GM18507 (cell line): ENCODE measurements around the gene LRRC23.
"Not testable (repeated sequence)": the region's sequence is repeated elsewhere in the genome, so short reads cannot be mapped to it uniquely, and the experiment has no call there.

Source experiments
- DNase-seq: peaks from one replicate; pipeline ENCODE4 v3.0.0; 2011; ENCODE audit warnings: low read depth; ENCODE audit not compliant: insufficient read length; ENCODE audit errors: extremely low spot score
- FAIRE-seq: peaks from 2 replicates; lab custom pipeline; 2011; peaks lifted over from hg19 to GRCh38; lab: Jason Lieb, UNC

LRRC23 gene

DNA sequence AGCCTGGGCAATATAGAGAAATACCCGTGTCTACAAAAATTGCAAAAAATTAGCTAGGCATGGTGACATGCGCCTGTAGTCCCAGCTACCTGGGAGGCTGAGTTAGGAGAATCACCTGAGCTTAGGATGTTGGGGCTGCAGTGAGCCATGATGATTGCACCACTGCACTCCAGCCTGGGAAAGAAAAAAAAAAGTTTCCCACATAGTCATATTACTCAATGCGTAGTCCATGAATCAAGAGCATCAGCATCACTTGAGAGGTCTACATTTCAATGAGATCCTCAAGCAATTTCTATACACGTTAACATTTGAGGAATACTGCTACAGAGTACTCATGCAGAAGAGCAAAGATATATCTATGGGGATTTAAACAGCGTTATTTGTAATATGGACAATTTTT is 5.2 kb upstream of the LRRC23 start:
- FAIRE-seq: no peak
- DNase-seq: no peak

DNA sequence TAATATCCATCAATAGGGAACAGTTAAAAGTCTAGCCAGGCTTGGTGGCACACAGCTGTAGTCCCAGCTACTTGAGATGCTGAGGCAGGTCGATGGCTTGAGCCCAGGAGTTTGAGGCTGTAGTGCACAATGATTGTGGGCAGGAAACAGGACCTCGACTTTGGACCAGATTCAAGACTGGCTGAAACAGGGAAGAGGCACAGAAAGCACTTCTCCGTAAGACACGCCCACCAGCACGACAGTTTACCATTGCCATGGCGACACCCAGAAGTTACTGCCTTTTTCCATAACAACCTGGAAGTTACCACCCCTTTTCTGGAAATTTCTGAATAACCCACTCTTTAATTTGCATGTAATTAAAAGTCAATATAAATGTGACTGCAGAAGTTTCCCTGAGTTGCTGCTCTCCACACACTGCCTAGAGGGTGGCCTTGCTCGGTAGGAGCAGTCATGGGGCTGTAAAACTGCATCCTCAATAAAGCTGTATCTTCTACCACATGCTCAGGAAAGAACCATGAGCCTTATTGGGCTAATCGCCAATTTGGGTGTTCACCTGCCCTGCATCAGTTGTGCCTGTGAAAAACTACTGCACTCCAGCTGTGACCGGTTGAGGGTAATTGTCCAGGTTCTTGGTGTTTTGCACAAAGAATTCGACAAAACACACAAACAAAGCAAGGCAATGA is 4.6 kb upstream of the LRRC23 start:
- DNase-seq (no peak), FAIRE-seq (peak; percentile 35)

DNA sequence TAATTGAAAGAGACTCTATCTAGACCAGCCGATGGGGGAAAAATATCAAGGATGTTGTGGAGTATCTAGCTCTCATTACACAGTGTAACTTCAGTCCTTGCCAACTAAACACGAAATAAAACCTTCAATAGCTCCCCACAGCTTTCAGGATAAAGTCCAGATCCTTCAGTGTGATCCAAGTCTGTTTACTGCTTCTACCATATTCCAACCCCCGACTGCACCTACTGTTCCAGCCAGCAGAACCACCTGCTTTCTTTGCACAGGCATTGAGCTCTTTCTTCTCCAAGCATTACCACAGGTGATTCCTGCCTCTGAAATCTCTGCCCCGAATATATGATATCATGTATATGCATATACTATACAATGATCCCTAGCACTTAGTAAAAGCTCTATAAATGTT is 2.2 kb upstream of the LRRC23 start:
- FAIRE-seq (no peak), DNase-seq (no peak)

DNA sequence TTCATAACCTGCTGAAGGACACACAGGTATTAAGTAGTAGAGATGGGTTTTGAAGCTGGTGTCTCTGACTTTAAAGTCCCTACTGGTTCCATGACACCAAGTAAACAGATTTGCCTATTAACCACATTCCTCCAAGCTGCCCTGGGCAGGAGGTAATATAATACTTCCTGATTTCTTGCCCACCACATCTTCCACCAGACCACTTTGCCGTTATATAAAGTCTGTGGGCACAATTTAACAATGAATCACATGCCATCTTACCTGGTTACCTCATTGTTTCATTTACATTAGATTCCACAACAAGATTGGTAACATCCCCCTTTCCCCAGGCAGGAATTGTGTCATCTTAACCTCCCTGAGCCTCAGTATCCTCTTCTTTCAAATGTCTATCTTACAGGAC is 900 bp upstream of the LRRC23 start:
- no peak for FAIRE-seq

DNA sequence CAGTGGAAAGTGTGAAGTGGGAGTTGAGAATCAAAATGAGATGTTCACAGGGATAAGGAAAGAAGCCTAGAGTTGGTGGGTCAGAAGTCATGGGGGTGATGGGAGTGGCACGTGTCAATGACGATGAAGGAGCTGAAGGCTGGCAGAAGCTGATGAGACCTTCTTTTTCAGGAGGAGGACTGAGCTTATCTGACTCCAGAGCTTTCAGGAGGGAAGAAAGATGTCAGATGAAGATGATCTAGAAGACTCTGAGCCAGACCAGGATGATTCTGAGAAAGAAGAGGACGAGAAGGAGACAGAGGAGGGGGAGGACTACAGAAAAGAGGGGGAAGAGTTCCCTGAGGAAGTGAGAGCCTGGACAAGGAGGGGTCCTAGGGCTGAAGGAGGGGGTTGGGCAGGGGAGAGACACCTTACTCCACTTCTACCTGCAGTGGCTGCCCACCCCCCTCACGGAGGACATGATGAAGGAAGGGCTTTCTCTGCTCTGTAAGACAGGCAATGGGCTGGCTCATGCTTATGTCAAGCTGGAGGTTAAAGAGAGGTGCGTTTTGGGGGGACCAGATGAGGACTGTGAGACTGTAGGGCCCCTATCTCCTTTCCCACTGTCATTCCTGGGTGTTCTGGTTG is 905 bp downstream of the LRRC23 start:
- no peak for FAIRE-seq
- no peak for DNase-seq

More for the DNA sequence above, 900 bp upstream of the LRRC23 start:
- DNase-seq: no peak

DNA sequence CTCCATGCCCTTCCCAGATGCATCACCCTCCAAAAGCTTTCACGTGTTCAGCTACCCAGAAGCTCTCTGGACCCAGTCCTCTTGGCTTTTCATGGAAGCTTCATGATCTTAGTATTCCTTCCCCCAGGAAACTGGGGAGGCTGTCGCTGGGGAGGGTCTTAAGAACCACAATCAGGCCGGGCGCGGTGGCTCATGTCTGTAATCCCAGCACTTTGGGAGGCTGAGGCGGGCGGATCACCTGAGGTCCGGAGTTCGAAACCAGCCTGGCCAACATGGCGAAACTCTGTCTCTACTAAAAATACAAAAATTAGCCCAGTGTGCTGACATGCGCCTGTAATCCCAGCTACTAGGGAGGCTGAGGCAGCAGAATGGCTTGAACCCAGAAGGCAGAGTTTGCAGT is 3.5 kb downstream of the LRRC23 start:
- FAIRE-seq, DNase-seq: not testable (repeated sequence)

DNA sequence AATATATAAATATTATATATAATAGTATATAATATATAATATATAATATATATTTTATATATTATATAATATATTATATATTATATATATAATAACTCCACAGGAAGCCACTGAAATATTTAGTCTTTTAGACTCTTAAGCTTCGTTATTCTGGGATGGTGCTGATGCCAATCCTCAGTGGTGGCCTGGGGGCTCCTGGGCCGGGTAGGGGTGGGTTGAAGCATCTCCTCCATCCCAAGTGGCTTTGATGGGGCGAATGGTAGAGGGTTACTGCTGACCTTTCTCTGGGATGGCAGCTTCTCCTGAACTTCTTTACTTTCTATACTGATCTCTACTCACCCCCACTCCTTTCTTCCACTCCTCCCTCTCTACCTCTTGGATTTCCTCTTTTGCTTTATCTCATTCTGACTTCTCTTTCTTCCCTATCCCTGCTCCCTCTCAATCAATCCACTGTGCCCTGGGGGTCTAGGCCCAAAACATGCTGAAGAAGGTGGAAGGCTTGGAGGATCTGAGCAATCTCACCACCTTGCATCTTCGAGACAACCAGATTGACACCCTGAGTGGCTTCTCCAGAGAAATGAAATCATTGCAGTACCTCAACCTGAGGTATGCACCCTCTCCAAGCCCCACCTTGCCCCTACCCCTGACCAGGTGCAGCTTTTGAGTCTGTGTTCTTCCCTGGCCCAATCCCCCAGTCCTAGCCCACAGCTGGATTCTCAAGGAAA is 5.0 kb downstream of the LRRC23 start:
- no peak for DNase-seq
- no peak for FAIRE-seq

DNA sequence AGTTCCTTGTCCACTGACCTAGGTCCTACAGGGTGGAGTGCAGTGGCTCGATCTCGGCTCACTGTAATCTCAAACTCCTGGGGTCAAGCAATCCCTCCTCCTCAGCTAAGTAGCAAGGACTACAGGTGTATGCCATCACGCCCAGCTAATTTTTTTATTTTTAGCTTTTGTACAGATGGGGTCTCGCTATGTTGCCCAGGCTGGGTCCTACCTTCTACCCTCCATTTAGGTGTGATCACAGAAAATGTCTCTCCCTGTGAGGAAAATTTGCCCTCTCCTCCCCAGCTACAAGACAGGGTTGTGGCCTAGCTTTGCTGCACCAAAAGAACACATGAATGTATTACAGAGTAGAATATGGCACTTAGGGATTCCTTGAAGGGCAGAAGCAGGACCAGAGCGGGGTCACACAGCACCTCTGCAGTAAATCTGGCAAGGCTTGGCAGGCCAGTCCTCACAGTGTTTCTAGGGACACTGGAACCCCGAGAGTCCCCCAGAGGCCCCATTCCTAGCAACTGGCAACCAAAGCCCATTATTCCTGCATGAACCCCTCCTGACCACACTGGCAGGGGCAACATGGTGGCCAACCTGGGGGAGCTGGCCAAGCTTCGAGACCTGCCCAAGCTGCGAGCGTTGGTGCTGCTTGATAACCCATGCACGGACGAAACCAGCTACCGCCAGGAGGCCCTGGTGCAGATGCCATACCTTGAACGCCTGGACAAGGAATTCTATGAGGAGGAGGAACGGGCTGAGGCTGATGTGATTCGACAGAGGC is 7.7 kb downstream of the LRRC23 start:
- FAIRE-seq (no peak), DNase-seq (no peak)

DNA sequence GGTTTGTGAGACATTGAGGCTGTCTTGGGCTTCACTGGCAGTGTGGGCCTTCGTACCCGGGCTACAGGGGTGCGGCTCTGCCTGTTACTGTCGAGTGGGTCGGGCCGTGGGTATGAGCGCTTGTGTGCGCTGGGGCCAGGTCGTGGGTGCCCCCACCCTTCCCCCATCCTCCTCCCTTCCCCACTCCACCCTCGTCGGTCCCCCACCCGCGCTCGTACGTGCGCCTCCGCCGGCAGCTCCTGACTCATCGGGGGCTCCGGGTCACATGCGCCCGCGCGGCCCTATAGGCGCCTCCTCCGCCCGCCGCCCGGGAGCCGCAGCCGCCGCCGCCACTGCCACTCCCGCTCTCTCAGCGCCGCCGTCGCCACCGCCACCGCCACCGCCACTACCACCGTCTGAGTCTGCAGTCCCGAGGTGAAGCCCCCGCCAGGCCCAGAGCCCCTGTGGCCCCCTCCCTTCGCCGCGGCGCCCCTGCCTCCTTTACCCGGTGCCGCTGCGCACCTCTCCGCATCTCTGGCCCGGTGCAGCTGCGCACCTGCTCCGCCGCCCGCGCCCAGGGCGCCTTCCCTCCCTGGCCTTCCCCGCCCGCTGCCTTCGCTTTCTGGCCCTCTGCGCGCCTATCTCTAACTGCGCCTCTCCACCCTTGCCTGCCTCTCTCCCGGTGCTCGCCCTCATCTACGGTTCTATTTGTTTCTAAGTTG is 9.8 kb downstream of the LRRC23 start, which contains the start of gene ENO2:
Gene ENO2 (plus strand): TSS at position 335 of the 701 bp plus-strand sequence. CDS start 1,253 bp downstream, outside the sequence.
- FAIRE-seq (peak; percentile 45), DNase-seq (peak; percentile 77)

DNA sequence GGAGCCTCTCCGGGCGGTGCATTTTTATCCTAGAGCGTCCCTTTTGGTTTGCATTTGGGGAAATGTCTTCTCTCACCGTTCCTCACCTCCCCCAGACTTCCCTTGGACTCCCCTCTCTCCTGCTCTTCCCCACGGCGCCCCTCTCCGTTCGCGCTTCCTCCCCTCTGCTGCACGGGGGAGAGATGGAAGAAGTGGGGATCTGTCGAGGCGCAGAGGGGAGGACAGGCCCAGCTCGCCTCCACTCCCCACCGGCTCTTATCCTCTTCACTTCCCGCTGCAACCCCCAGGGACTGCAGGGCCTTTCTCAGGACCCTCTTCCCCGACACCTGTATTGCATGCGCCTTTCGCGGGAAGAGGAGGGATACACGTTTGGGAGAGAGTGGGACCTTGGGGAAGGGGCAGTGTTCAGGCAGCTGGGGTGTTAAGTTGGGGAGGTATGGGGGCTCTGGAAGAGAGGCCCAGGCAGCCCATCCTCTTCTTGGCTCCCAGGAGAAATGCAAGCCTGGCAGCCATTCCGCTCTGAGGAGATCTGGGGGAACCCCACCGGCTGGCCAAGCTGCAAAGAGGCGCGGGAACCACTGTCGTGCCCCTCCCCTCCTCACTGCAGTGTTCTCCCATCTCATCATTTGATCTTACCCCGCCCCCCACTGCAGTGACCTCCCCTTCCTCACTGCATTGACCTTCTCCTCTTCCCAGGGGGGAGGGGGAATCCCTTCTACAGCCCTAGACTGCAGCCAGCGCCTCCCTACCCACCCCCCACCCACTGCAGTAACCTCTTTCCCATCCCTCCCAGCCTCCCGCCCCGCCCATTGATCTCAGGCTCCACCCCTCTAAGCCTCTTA is 10.5 kb downstream of the LRRC23 start:
- FAIRE-seq (peak; percentile 75), DNase-seq (no peak)

DNA sequence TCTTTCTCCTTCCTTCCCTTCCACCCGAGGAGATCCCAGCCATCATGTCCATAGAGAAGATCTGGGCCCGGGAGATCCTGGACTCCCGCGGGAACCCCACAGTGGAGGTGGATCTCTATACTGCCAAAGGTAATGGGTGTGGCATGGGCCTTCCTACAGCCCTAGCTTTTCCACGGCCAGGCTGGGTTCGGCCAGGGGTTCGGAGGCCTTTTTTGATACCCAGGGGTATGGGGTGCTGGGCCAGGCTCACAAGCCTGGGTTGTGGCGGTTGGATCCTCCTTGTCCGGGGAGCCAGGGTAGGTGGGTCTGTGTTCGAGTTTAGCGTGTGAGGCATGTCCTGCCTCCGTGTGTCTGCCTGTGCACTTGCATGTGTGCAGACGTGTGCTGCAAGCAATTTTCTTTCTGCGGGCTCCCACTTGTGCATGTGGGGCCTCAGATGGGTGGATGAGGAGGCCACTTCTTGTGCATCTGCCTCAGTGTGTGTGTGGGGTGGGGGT is 11.2 kb downstream of the LRRC23 start:
- DNase-seq: no peak
- no peak for FAIRE-seq

DNA sequence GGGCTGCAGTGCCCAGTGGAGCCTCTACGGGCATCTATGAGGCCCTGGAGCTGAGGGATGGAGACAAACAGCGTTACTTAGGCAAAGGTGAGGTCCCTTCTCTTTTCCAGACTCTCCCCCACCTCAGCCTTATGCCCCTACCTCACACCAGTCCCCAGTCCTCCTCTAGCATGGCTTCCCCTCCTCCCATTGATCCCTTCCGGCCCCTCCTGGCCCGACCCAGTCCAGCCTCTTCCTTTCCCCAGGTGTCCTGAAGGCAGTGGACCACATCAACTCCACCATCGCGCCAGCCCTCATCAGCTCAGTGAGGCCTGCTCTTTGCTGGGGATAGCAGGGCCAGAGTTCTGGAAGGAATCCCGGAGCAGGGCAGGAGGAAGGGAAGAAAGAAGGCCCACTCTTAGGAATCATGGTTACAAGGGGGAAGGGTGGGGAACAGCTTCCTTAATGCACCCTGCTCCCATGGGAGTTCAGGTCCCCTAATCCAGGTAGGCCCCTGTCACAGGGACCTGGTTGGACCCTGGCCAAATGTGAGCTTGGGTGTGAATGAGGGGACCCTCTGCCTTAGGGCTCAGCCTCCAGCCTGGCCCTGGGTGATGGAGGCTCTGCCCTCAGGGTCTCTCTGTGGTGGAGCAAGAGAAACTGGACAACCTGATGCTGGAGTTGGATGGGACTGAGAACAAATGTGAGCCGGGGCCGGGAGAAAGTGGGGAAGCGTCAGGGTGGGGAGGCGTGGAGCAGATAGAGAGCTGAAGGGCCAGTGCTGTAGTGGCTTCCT is 12.0 kb downstream of the LRRC23 start:
- FAIRE-seq: no peak
- DNase-seq: no peak

DNA sequence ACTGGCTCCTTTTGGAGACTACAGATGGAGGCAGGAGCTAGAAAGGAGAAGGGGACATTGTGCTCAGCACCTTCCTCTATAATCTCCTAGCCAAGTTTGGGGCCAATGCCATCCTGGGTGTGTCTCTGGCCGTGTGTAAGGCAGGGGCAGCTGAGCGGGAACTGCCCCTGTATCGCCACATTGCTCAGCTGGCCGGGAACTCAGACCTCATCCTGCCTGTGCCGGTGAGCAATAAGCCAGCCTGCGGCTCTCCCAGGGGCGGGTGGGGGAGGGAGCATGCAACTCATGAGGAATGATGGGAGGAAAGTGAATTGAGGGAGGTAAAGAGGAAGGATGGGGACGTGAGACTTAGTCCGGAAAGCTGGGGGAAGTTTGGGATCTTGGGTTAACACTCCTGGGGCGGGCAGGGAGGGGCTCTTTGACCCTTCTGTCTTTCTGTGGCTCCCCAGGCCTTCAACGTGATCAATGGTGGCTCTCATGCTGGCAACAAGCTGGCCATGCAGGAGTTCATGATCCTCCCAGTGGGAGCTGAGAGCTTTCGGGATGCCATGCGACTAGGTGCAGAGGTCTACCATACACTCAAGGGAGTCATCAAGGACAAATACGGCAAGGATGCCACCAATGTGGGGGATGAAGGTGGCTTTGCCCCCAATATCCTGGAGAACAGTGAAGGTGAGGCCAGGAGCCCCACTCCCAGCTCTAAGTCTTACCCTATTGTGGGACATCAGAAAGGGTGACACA is 13.0 kb downstream of the LRRC23 start:
- no peak for FAIRE-seq
- DNase-seq: no peak

DNA sequence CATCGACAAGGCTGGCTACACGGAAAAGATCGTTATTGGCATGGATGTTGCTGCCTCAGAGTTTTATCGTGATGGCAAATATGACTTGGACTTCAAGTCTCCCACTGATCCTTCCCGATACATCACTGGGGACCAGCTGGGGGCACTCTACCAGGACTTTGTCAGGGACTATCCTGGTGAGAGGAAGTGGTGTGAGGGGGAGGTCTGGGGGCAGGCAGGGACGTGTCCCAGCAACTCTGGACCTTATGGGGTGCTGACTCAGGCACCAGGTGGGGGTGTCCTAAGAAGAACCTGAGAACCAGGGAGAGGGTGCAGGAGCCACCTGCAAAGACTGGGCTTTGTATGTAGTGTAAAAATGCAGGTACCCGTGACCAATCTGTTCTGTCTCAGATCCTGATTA is 15.0 kb downstream of the LRRC23 start:
- DNase-seq (no peak), FAIRE-seq (no peak)

DNA sequence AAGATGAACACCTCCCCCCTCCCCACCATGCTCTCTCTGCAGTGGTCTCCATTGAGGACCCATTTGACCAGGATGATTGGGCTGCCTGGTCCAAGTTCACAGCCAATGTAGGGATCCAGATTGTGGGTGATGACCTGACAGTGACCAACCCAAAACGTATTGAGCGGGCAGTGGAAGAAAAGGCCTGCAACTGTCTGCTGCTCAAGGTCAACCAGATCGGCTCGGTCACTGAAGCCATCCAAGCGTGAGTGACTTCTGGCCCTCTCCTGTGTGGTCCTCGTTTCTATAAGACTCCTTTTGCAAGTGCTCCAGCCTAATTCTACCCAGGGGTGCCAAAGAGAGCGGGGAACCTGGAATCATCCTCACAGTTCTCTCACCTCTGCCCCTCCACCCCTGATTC is 16.9 kb downstream of the LRRC23 start:
- no peak for FAIRE-seq
- no peak for DNase-seq

DNA sequence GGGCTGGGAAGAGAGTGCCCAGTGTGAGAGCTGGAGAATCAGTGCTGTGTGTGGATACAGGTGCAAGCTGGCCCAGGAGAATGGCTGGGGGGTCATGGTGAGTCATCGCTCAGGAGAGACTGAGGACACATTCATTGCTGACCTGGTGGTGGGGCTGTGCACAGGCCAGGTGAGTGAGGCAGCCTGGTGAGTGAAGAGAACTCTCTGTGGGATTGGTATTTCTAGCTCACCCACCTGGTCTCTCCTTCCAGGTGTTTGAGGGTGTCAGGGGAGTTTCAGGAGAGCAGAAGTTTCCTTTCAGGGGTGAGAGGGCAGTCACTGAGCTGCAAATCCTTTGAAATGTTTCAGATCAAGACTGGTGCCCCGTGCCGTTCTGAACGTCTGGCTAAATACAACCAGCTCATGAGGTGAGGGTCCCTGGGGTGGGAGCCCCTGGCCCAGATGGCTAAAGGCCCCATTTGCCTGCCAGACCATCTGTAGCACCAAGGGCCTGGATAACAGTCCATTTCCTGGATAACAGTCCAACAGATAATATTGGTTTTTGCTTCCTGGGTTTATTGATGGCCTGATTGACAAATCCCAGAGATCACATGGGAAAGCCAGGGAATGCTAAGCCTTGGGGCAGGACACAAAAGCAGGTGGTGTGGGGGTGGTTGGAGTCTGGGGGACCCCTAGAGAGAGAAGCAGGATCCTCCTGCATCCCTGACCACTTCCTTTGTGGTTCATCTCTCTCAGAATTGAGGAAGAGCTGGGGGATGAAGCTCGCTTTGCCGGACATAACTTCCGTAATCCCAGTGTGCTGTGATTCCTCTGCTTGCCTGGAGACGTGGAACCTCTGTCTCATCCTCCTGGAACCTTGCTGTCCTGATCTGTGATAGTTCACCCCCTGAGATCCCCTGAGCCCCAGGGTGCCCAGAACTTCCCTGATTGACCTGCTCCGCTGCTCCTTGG is 17.6 kb downstream of the LRRC23 start:
- FAIRE-seq (no peak), DNase-seq (no peak)
